ENCODE data around the gene CPE. TPM values are rescaled to one million over a fixed set of nuclear protein-coding genes. Genes with fewer than 3 reads are reported as not detected.

The CPE gene
- total RNA-seq, 1 donor from 2014 or later = 64.3 TPM

GRCh38 chr4:165360985-165361670, 17.7 kb upstream of the CPE start:
- intact Hi-C loops (cut with micrococcal nuclease) = no loop called here
- ATAC-seq (no peak), DNase-seq (no peak)

- DNase-seq (no peak), ATAC-seq (no peak)
- intact Hi-C loops (cut with micrococcal nuclease) = no loop called here
Measured at GRCh38 chr4:165361810-165362209, 17.0 kb upstream of the CPE start.

- intact Hi-C loops (cut with micrococcal nuclease) = no loop called here
- DNase-seq (no peak), ATAC-seq (no peak)
Measured at GRCh38 chr4:165364452-165365080, 14.2 kb upstream of the CPE start.

GRCh38 chr4:165367040-165367439, 11.8 kb upstream of the CPE start:
- no peak for DNase-seq
- ATAC-seq = no peak
- intact Hi-C loops (cut with micrococcal nuclease) = no loop called here

GRCh38 chr4:165368114-165368513, 10.7 kb upstream of the CPE start:
- intact Hi-C loops (cut with micrococcal nuclease) = no loop called here
- DNase-seq (no peak), ATAC-seq (no peak)

- DNase-seq (no peak), ATAC-seq (no peak)
- intact Hi-C loops (cut with micrococcal nuclease) = no loop called here
Measured at GRCh38 chr4:165368567-165368966, 10.2 kb upstream of the CPE start.

GRCh38 chr4:165369522-165369921, 9.3 kb upstream of the CPE start:
- no peak for ATAC-seq
- no peak for DNase-seq
- intact Hi-C loops (cut with micrococcal nuclease) = no loop called here

- no peak for DNase-seq
- no peak for ATAC-seq
- intact Hi-C loops (cut with micrococcal nuclease) = no loop called here
Measured at GRCh38 chr4:165370530-165370929, 8.3 kb upstream of the CPE start.

- intact Hi-C loops (cut with micrococcal nuclease) = no loop called here
- DNase-seq (no peak), ATAC-seq (no peak)
Measured at GRCh38 chr4:165375465-165375864, 3.3 kb upstream of the CPE start.

- DNase-seq = no peak
- no peak for ATAC-seq
- intact Hi-C loops (cut with micrococcal nuclease) = no loop called here
Measured at GRCh38 chr4:165378398-165378744, 437 bp upstream of the CPE start.

- ATAC-seq (peak; percentile 11), DNase-seq (peak; percentile 26)
- intact Hi-C loops (cut with micrococcal nuclease) = no loop called here
Measured at GRCh38 chr4:165379678-165380064, 863 bp downstream of the CPE start.

GRCh38 chr4:165380805-165381204, 2.0 kb downstream of the CPE start:
- intact Hi-C loops (cut with micrococcal nuclease) = no loop called here
- ATAC-seq (no peak), DNase-seq (no peak)

- ATAC-seq (no peak), DNase-seq (no peak)
- intact Hi-C loops (cut with micrococcal nuclease) = no loop called here
Measured at GRCh38 chr4:165381821-165382373, 3.1 kb downstream of the CPE start.

GRCh38 chr4:165382640-165383039, 3.8 kb downstream of the CPE start:
- intact Hi-C loops (cut with micrococcal nuclease) = no loop called here
- DNase-seq = no peak
- no peak for ATAC-seq

- intact Hi-C loops (cut with micrococcal nuclease) = no loop called here
- ATAC-seq (no peak), DNase-seq (no peak)
Measured at GRCh38 chr4:165383591-165384073, 4.8 kb downstream of the CPE start.

GRCh38 chr4:165384186-165384585, 5.4 kb downstream of the CPE start:
- ATAC-seq (no peak), DNase-seq (no peak)
- intact Hi-C loops (cut with micrococcal nuclease) = no loop called here

- intact Hi-C loops (cut with micrococcal nuclease) = no loop called here
- DNase-seq (no peak), ATAC-seq (no peak)
Measured at GRCh38 chr4:165384598-165384997, 5.8 kb downstream of the CPE start.

GRCh38 chr4:165385126-165385525, 6.3 kb downstream of the CPE start:
- no peak for ATAC-seq
- no peak for DNase-seq
- intact Hi-C loops (cut with micrococcal nuclease) = no loop called here

- ATAC-seq = no peak
- DNase-seq = no peak
- intact Hi-C loops (cut with micrococcal nuclease) = no loop called here
Measured at GRCh38 chr4:165386328-165386727, 7.5 kb downstream of the CPE start.

- no peak for ATAC-seq
- DNase-seq = no peak
Measured at GRCh38 chr4:165388756-165389155, 9.9 kb downstream of the CPE start.

GRCh38 chr4:165393051-165393450, 14.2 kb downstream of the CPE start:
- intact Hi-C loops (cut with micrococcal nuclease) = no loop called here
- ATAC-seq (no peak), DNase-seq (no peak)

More at GRCh38 chr4:165388756-165389155, 9.9 kb downstream of the CPE start:
- intact Hi-C loops (cut with micrococcal nuclease) = no loop called here
